Measurements from ENCODE around the gene IL15RA. TPM values are rescaled to one million over a fixed set of nuclear protein-coding genes. Genes with fewer than 3 reads are reported as not detected.

IL15RA gene
- total and polyA plus RNA-seq, 2 of the 8 experiments (the other 6 are each of a cell fraction or from before 2014, with no cell fraction given): 1.3 to 1.4 TPM

GRCh38 chr10:5985029-5985428 lies 7.7 kb upstream of the IL15RA start:
- no peak overlapping the region for H2BK12ac ChIP-seq (ENCODE audit: low read depth, low read length)
- no peak for FAIRE-seq
- no peak for TF ChIP-seq EGR1 (IDR thresholded peaks at IDR 0.05; ENCODE audit: borderline replicate concordance, low read depth, low read length)
- no peak for TF ChIP-seq NANOG (IDR thresholded peaks at IDR 0.05; ENCODE audit: insufficient read depth, low read depth, low read length, poor library complexity, severe bottlenecking)
- TF ChIP-seq ZNF274 (IDR thresholded peaks at IDR 0.05; ENCODE audit: borderline replicate concordance, extremely low read depth, low read length): no peak
- TF ChIP-seq USF2 (IDR thresholded peaks at IDR 0.05; ENCODE audit: low read length): no peak
- no peak for TF ChIP-seq SIN3A (conservative IDR thresholded peaks at IDR 0.05 in 1 of 2, IDR thresholded peaks at IDR 0.05 in 1 of 2; ENCODE audit: low read depth in 1 of 2, low read length in 2 of 2)
- no peak for TF ChIP-seq BACH1 (IDR thresholded peaks at IDR 0.05; ENCODE audit: low read length)
- no peak for TF ChIP-seq CHD2 (IDR thresholded peaks at IDR 0.05; ENCODE audit: low read length)
- TF ChIP-seq KDM4A (IDR thresholded peaks at IDR 0.05; ENCODE audit: low read depth, low read length, severe bottlenecking): no peak
- no peak for TF ChIP-seq POU5F1 (IDR thresholded peaks at IDR 0.05; ENCODE audit: low read depth, low read length)
- TF ChIP-seq BRCA1 (IDR thresholded peaks at IDR 0.05; ENCODE audit: low read depth, low read length): no peak
- no peak for TF ChIP-seq YY1 (IDR thresholded peaks at IDR 0.05; ENCODE audit: low read depth, low read length)
- no peak for TF ChIP-seq PHF8 (conservative IDR thresholded peaks at IDR 0.05; ENCODE audit: low read depth, low read length)
- no peak for TF ChIP-seq JUN (IDR thresholded peaks at IDR 0.05; ENCODE audit: low read depth, low read length)
- no peak for TF ChIP-seq POLR2AphosphoS5 (IDR thresholded peaks at IDR 0.05; ENCODE audit: low read depth, low read length)

More at GRCh38 chr10:5985029-5985428, 7.7 kb upstream of the IL15RA start:
- no peak for DNase-seq (ENCODE audit: low read depth in 1 of 2, low spot score in 2 of 2)
- no peaks in the 10 kb centered on the region for H3K9me3 ChIP-seq (ENCODE audit: insufficient read depth in 2 of 2, low read depth in 1 of 2, low read length in 1 of 2)
- no peak overlapping the region for H3K4ac ChIP-seq (replicated peaks; ENCODE audit: insufficient read length, low read depth, low read length)
- no peak overlapping the region for H2AK5ac ChIP-seq (ENCODE audit: low read depth, low read length)
- no peak overlapping the region for H2BK20ac ChIP-seq (ENCODE audit: low read length)
- no peak overlapping the region for H3K4me2 ChIP-seq (ENCODE audit: insufficient read depth in 1 of 2, low read depth in 2 of 2, low read length in 2 of 2)
- no peaks in the 10 kb centered on the region for H3K79me1 ChIP-seq (ENCODE audit: low read depth, low read length)
- H3K18ac ChIP-seq (ENCODE audit: extremely low read depth, low read length): no peak overlapping the region
- H3K4me1 ChIP-seq (replicated peaks in 1 of 4; ENCODE audit: control insufficient read depth in 3 of 4, insufficient read depth in 4 of 4, low read length in 3 of 4): no peaks in the 10 kb centered on the region
- H3K23me2 ChIP-seq (ENCODE audit: low read depth, low read length): no peaks in the 10 kb centered on the region
- no peak overlapping the region for H3K4me3 ChIP-seq (ENCODE audit: extremely low read depth in 1 of 4, insufficient read depth in 2 of 4, low read depth in 3 of 4, low read length in 4 of 4)
- H3K27ac ChIP-seq (ENCODE audit: low read depth, low read length): no peak overlapping the region
- H3K23ac ChIP-seq (ENCODE audit: insufficient read length): no peak overlapping the region
- no peaks in the 10 kb centered on the region; a peak in 2 of 7 replicates for H3K27me3 ChIP-seq (replicated peaks in 1 of 4; ENCODE audit: control insufficient read depth in 3 of 4, extremely low read depth in 1 of 4, insufficient read depth in 3 of 4, low read length in 3 of 4)
- no peak overlapping the region for H4K5ac ChIP-seq (ENCODE audit: insufficient read length, low read depth, low read length)
- no peaks in the 10 kb centered on the region for H3K79me2 ChIP-seq (ENCODE audit: control insufficient read depth in 1 of 2, insufficient read depth in 2 of 2, low read length in 2 of 2)
- no peak overlapping the region for H2BK15ac ChIP-seq (ENCODE audit: low read length)
- no peak overlapping the region for H3K9ac ChIP-seq (replicated peaks in 1 of 4; ENCODE audit: extremely low read depth in 1 of 4, low read depth in 3 of 4, low read length in 3 of 4)
- H2BK5ac ChIP-seq (ENCODE audit: low read depth, low read length): no peak overlapping the region
- ChIA-PET POLR2A (ENCODE audit: partially characterized antibody) (no interaction called here), CTCF (ENCODE audit: partially characterized antibody) (interaction anchor here (1.4 kb wide), 1 partner anchor 29 kb away, joined by 3 read pairs; no protein-coding TSS in a partner anchor)
- H4K91ac ChIP-seq (replicated peaks; ENCODE audit: insufficient read length, low read length): no peak overlapping the region
- no peak overlapping the region for H3K56ac ChIP-seq (replicated peaks; ENCODE audit: insufficient read length, low read depth, low read length)
- no peaks in the 10 kb centered on the region for H4K20me1 ChIP-seq (replicated peaks in 1 of 2; ENCODE audit: control insufficient read depth in 1 of 2, insufficient read depth in 2 of 2, low read length in 2 of 2)
- WGBS, 2 experiments (ENCODE audit: extremely low coverage in 1 of 2, insufficient coverage in 1 of 2, insufficient read length in 1 of 2, insufficient replicate concordance in 2 of 2, low coverage in 1 of 2, low lambda C conversion rate in 2 of 2, missing lambda C conversion rate in 1 of 2): 95% methylated on average over 5 of the region's 5 CpGs; no CpG with 5 or more reads in 1 of the 2 experiments
- no peaks in the 10 kb centered on the region for H3K36me3 ChIP-seq (ENCODE audit: control insufficient read depth in 2 of 4, insufficient read depth in 4 of 4, low read length in 3 of 4)
- no peak overlapping the region for H3K14ac ChIP-seq (ENCODE audit: insufficient read length)
- H2AFZ ChIP-seq (ENCODE audit: low read length): no peak overlapping the region
- 0 out of 2 replicates have a peak overlapping the region, but pooled peaks have one; percentile 51 for H4K8ac ChIP-seq (ENCODE audit: extremely low read depth, insufficient read depth, low read length)
- H2BK120ac ChIP-seq (replicated peaks; ENCODE audit: low read depth, low read length): no peak overlapping the region
